SK-N-SH treated with all-trans-retinoic acid at 6 μM for 48 hours (cell line): ENCODE results near the gene GNRH2.

Source experiments
- ARNTL ChIP-seq: fragments of 450-650 bp; formaldehyde crosslinking; IDR thresholded peaks from 2 replicates; pipeline ENCODE4 v1.5.0; 2020; ENCODE audit warnings: low read depth, mild to moderate bottlenecking, moderate library complexity, borderline replicate concordance
- ZFP3 ChIP-seq: fragments of 250-450 bp; sonication (Bioruptor Pico); IDR thresholded peaks from 2 replicates; pipeline ENCODE4 v1.5.0; 2020; ENCODE audit warnings: mild to moderate bottlenecking, moderate library complexity
- ZFP30 ChIP-seq: fragments of 450-650 bp; formaldehyde crosslinking; IDR thresholded peaks from 2 replicates; pipeline ENCODE4 v1.5.0; 2022; ENCODE audit warnings: mild to moderate bottlenecking, moderate library complexity
- ZNF565 ChIP-seq: fragments of 450-650 bp; formaldehyde crosslinking; conservative IDR thresholded peaks from 2 replicates; pipeline ENCODE4 v1.5.0; 2020; ENCODE audit warnings: low read depth, mild to moderate bottlenecking, moderate library complexity
- ZNF8 ChIP-seq: fragments of 450-650 bp; formaldehyde crosslinking; IDR thresholded peaks from 2 replicates; pipeline ENCODE4 v1.5.0; 2020; ENCODE audit warnings: mild to moderate bottlenecking, moderate library complexity
- TF ChIP-seq, protein P1 (sequence below): fragments of 250-450 bp; sonication (Bioruptor Pico); IDR thresholded peaks from 2 replicates; pipeline ENCODE4 v1.8.0; 2020; ENCODE audit warnings: mild to moderate bottlenecking, moderate library complexity, borderline replicate concordance
- TF ChIP-seq, protein P2 (sequence below): fragments of 250-450 bp; sonication (Bioruptor Pico); IDR thresholded peaks from 2 replicates; pipeline ENCODE4 v1.5.0; 2020; ENCODE audit warnings: mild to moderate bottlenecking, moderate library complexity

DNA sequence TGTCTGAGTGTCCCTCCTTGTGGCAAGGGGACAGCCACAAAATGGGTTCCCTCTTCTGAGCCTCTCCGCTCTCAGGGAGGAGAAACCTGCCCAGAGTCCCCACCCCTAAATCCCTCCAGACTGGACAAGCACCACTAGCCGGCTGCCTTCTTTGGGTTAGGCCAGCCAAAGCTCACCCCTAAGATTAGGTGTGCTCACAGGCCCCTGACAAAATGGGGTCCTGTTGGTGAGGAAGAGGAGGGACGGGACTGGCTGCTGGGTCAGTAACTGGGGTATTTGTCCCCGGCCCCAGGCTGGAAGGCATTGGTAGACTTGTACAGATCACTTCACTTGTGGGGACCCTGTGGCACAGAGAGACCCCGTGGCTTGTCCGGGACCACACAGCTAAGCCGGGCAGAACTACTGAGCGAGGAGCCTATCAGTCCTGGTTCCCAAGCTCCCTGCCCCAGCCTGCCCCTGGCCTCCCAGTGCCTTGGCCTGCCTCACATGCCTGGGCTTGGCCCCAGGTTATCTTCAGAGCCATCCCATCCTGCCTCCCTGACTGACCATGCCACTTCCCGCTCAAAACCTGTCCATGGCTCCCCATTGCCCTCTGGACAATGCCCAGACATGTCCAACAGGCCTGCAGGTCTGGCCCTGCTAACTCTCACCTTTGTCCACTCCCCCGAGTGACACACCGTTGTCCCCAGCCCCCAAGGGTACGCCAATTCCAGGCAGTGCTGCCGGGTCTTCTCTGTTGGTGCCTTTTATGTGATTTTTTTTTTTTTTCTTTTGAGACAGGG, 51.6 kb downstream of the GNRH2 start:
- TF ChIP-seq, protein P1, sequence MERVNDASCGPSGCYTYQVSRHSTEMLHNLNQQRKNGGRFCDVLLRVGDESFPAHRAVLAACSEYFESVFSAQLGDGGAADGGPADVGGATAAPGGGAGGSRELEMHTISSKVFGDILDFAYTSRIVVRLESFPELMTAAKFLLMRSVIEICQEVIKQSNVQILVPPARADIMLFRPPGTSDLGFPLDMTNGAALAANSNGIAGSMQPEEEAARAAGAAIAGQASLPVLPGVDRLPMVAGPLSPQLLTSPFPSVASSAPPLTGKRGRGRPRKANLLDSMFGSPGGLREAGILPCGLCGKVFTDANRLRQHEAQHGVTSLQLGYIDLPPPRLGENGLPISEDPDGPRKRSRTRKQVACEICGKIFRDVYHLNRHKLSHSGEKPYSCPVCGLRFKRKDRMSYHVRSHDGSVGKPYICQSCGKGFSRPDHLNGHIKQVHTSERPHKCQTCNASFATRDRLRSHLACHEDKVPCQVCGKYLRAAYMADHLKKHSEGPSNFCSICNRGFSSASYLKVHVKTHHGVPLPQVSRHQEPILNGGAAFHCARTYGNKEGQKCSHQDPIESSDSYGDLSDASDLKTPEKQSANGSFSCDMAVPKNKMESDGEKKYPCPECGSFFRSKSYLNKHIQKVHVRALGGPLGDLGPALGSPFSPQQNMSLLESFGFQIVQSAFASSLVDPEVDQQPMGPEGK (CRISPR knock-in tag): no peak
- TF ChIP-seq ZNF565 (CRISPR knock-in tag) (no peak), ZFP30 (CRISPR knock-in tag) (no peak), ARNTL (CRISPR knock-in tag) (no peak), ZNF8 (no peak), ZFP3 (CRISPR knock-in tag) (no peak)
- TF ChIP-seq, protein P2, sequence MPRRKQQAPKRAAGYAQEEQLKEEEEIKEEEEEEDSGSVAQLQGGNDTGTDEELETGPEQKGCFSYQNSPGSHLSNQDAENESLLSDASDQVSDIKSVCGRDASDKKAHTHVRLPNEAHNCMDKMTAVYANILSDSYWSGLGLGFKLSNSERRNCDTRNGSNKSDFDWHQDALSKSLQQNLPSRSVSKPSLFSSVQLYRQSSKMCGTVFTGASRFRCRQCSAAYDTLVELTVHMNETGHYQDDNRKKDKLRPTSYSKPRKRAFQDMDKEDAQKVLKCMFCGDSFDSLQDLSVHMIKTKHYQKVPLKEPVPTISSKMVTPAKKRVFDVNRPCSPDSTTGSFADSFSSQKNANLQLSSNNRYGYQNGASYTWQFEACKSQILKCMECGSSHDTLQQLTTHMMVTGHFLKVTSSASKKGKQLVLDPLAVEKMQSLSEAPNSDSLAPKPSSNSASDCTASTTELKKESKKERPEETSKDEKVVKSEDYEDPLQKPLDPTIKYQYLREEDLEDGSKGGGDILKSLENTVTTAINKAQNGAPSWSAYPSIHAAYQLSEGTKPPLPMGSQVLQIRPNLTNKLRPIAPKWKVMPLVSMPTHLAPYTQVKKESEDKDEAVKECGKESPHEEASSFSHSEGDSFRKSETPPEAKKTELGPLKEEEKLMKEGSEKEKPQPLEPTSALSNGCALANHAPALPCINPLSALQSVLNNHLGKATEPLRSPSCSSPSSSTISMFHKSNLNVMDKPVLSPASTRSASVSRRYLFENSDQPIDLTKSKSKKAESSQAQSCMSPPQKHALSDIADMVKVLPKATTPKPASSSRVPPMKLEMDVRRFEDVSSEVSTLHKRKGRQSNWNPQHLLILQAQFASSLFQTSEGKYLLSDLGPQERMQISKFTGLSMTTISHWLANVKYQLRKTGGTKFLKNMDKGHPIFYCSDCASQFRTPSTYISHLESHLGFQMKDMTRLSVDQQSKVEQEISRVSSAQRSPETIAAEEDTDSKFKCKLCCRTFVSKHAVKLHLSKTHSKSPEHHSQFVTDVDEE: no peak
